A549 (cell line): Measurements from ENCODE around the gene FRMD3. TPM values are rescaled to one million over a fixed set of nuclear protein-coding genes. Genes with fewer than 3 reads are reported as not detected.

Experiments used
- ATAC-seq, 2 experiments: fragments of 200-7000 bp in 1 of 2; fragments of >200 bp in 1 of 2; cut with Nextera tagmentation in 1 of 2; cut with Tn5 transposase in 1 of 2; 3 replicates each; pipeline versions ENCODE4 v1.8.0 to v1.9.1; 2018 to 2020; ENCODE audit warnings: mild to moderate bottlenecking in 1 of 2, moderate library complexity in 1 of 2
- CTCF ChIA-PET: fragments of 300-600 bp; sonication (Branson Sonifier 250); formaldehyde crosslinking; extraction: SDS; loops from one replicate; lab custom pipeline; 2021; ENCODE audit warnings: antibody characterized with exemption, inconsistent platforms; lab: Yijun Ruan, JAX
- POLR2A ChIA-PET: fragments of 350-600 bp; formaldehyde crosslinking; extraction: SDS; loops from one replicate; lab custom pipeline; 2021; ENCODE audit warnings: antibody characterized with exemption, inconsistent platforms; lab: Yijun Ruan, JAX
- DNase-seq, 2 experiments: peaks; one replicate each; pipeline versions ENCODE4 v3.0.0 to v3.0.0-alpha.2; 2011 to 2016; ENCODE audit warnings: low read depth in 1 of 2, low spot score in 1 of 2
- FAIRE-seq: peaks from 2 replicates; lab custom pipeline; 2011; peaks lifted over from hg19 to GRCh38; lab: Jason Lieb, UNC
- H3K27ac ChIP-seq, 2 experiments: fragments of >200 bp; sonication (Bioruptor Twin); formaldehyde crosslinking; 3 replicates each; pipeline ENCODE4 v1.5.1; 2016 to 2017
- H3K4me1 ChIP-seq: fragments of >200 bp; sonication (Bioruptor Twin); formaldehyde crosslinking; 3 replicates; pipeline ENCODE4 v1.6.1; 2016
- H3K4me2 ChIP-seq: fragments of >200 bp; sonication (Bioruptor Twin); formaldehyde crosslinking; 3 replicates; pipeline ENCODE4 v1.6.1; 2016
- H3K4me3 ChIP-seq: fragments of >200 bp; sonication (Bioruptor Twin); formaldehyde crosslinking; 3 replicates; pipeline ENCODE4 v1.5.1; 2016
- H3K9me3 ChIP-seq: fragments of >200 bp; sonication (Bioruptor Twin); formaldehyde crosslinking; 3 replicates; pipeline ENCODE4 v1.6.1; 2016
- CBX8 ChIP-seq: fragments of 200-600 bp; sonication (generic); IDR thresholded peaks from 2 replicates; pipeline ENCODE4 v1.6.1; 2016
- CEBPB ChIP-seq, 2 experiments: fragments of >200 bp in 1 of 2; sonication (Bioruptor Twin) in 1 of 2; formaldehyde crosslinking in 1 of 2; IDR thresholded peaks; 2 replicates each; pipeline ENCODE4 v1.6.1; 2012 to 2016
- CHD2 ChIP-seq: fragments of 150-350 bp; IDR thresholded peaks from 2 replicates; pipeline ENCODE4 v1.6.1; 2014; ENCODE audit warnings: low read length; ENCODE audit not compliant: partially characterized antibody
- CHD4 ChIP-seq: fragments of 200-600 bp; sonication (generic); IDR thresholded peaks from 2 replicates; pipeline ENCODE4 v1.6.1; 2016; ENCODE audit warnings: antibody characterized with exemption, mild to moderate bottlenecking, borderline replicate concordance
- HDAC2 ChIP-seq: fragments of 200-600 bp; sonication (generic); IDR thresholded peaks from 2 replicates; pipeline ENCODE4 v1.6.1; 2016
- HES2 ChIP-seq: fragments of >200 bp; sonication (Bioruptor Twin); formaldehyde crosslinking; IDR thresholded peaks from 2 replicates; pipeline ENCODE4 v1.6.1; 2016
- HMGXB4 ChIP-seq: fragments of 250-450 bp; sonication (Bioruptor Pico); IDR thresholded peaks from 2 replicates; pipeline ENCODE4 v1.5.0; 2021; ENCODE audit warnings: mild to moderate bottlenecking, moderate library complexity, borderline replicate concordance
- HOXB13 ChIP-seq: fragments of 250-450 bp; sonication (Bioruptor Pico); IDR thresholded peaks from 2 replicates; pipeline ENCODE4 v1.5.0; 2020; ENCODE audit warnings: low read depth, mild to moderate bottlenecking, moderate library complexity
- KDM1A ChIP-seq: fragments of 200-600 bp; sonication (generic); IDR thresholded peaks from 2 replicates; pipeline ENCODE4 v1.6.1; 2016; ENCODE audit warnings: low read depth, mild to moderate bottlenecking
- KDM5A ChIP-seq: fragments of 200-600 bp; sonication (generic); IDR thresholded peaks from 2 replicates; pipeline ENCODE4 v1.6.1; 2016; ENCODE audit warnings: antibody characterized with exemption, mild to moderate bottlenecking
- MAZ ChIP-seq: fragments of 150-350 bp; IDR thresholded peaks from 2 replicates; pipeline ENCODE4 v1.6.1; 2014; ENCODE audit warnings: antibody characterized with exemption, low read depth, low read length, borderline replicate concordance
- NPAS2 ChIP-seq: fragments of 250-450 bp; sonication (Bioruptor Pico); IDR thresholded peaks from 2 replicates; pipeline ENCODE4 v1.8.0; 2022; ENCODE audit warnings: mild to moderate bottlenecking, moderate library complexity, borderline replicate concordance
- POLR2A ChIP-seq: IDR thresholded peaks from 2 replicates; pipeline ENCODE4 v1.6.1; 2012; ENCODE audit warnings: mild to moderate bottlenecking, low read length
- POLR2AphosphoS2 ChIP-seq: conservative IDR thresholded peaks from 2 replicates; pipeline ENCODE4 v1.6.1; 2012; ENCODE audit warnings: low read length, improper control_type of control experiment, inconsistent platforms
- RAD21 ChIP-seq, 2 experiments: fragments of >200 bp in 1 of 2; sonication (Bioruptor Twin) in 1 of 2; formaldehyde crosslinking in 1 of 2; IDR thresholded peaks in 1 of 2; conservative IDR thresholded peaks in 1 of 2; 2 replicates in 1 of 2; 3 replicates in 1 of 2; pipeline ENCODE4 v1.6.1; 2012 to 2018; ENCODE audit warnings: inconsistent platforms in 1 of 2
- RCOR1 ChIP-seq: fragments of 150-350 bp; IDR thresholded peaks from 2 replicates; pipeline ENCODE4 v1.6.1; 2014; ENCODE audit warnings: antibody characterized with exemption, low read length, low read depth
- RFX5 ChIP-seq: fragments of 450-650 bp; IDR thresholded peaks from 2 replicates; pipeline ENCODE4 v1.7.1; 2014; ENCODE audit warnings: antibody characterized with exemption, mild to moderate bottlenecking, moderate library complexity
- RNF2 ChIP-seq: fragments of 200-600 bp; sonication (generic); IDR thresholded peaks from 2 replicates; pipeline ENCODE4 v1.6.1; 2016; ENCODE audit warnings: low read depth, mild to moderate bottlenecking, antibody characterized with exemption, moderate library complexity, borderline replicate concordance
- TFCP2L1 ChIP-seq: fragments of 250-450 bp; sonication (Bioruptor Pico); IDR thresholded peaks from 2 replicates; pipeline ENCODE4 v1.5.0; 2021; ENCODE audit warnings: mild to moderate bottlenecking
- USF2 ChIP-seq: fragments of 450-650 bp; IDR thresholded peaks from 2 replicates; pipeline ENCODE4 v1.6.1; 2014; ENCODE audit warnings: antibody characterized with exemption
- ZFP36 ChIP-seq: fragments of 450-650 bp; IDR thresholded peaks from 2 replicates; pipeline ENCODE4 v1.6.1; 2014; ENCODE audit warnings: borderline replicate concordance; ENCODE audit not compliant: partially characterized antibody
- ZSCAN20 ChIP-seq: fragments of 250-450 bp; sonication (Bioruptor Pico); IDR thresholded peaks from 2 replicates; pipeline ENCODE4 v1.8.0; 2022; ENCODE audit warnings: mild to moderate bottlenecking, moderate library complexity
- WGBS: methylation state at CpG from one replicate; pipeline ENCODE4 v1.1.6; 2017; ENCODE audit errors: missing lambda C conversion rate; 5-methylcytosine and 5-hydroxymethylcytosine counted together
- polyA plus RNA-seq, 4 experiments: library from polyadenylated mRNA; depleted of rRNA in 3 of 4; stranded (reverse); fragments of >200 nt; fragmentation: RNase III in 1 of 4; extraction: RNeasy Plus Mini Kit Qiagen cat#74134 plus additional on column Dnase treatment in 1 of 4; gene quantifications; 2 replicates in 3 of 4; 3 replicates in 1 of 4; pipeline ENCODE4 v1.2.3, GENCODE V29; 2011 to 2017
- TF ChIP-seq, protein P1 (sequence below): IDR thresholded peaks from 2 replicates; pipeline ENCODE4 v1.6.1; 2012
- TF ChIP-seq, protein P2 (sequence below): IDR thresholded peaks from 2 replicates; pipeline ENCODE4 v1.6.1; 2012; ENCODE audit warnings: low read depth, borderline replicate concordance
- TF ChIP-seq, protein P3 (sequence below): fragments of >200 bp; sonication (Bioruptor Twin); formaldehyde crosslinking; IDR thresholded peaks from 3 replicates; pipeline ENCODE4 v1.5.1; 2016

Gene FRMD3
- polyA plus RNA-seq, 2 of the 4 experiments (the other 2 are of a cell fraction): 1.7 to 3.3 TPM

DNA sequence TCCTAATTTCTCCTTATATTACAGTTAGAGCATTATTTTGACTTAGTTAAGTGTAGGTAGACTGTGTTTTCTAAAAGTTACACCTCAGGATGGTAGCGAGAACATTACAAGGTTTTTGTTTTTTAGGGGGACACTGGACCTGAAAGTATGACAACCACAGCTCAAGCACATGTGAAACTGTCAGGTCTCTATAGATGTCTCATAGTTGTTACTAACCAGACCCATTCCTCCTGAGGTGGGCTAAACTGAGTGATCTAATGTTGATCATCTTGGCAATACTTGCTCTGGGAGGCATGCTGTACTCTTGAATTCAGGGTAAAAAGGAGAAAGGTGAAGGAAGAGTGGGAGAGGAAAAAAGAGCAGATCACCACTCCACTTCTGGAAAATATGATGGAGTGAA, 278.6 kb downstream of the FRMD3 start:
- CTCF ChIA-PET: no interaction called here
- 67% methylated on average over 1 of the region's 1 CpG for WGBS

DNA sequence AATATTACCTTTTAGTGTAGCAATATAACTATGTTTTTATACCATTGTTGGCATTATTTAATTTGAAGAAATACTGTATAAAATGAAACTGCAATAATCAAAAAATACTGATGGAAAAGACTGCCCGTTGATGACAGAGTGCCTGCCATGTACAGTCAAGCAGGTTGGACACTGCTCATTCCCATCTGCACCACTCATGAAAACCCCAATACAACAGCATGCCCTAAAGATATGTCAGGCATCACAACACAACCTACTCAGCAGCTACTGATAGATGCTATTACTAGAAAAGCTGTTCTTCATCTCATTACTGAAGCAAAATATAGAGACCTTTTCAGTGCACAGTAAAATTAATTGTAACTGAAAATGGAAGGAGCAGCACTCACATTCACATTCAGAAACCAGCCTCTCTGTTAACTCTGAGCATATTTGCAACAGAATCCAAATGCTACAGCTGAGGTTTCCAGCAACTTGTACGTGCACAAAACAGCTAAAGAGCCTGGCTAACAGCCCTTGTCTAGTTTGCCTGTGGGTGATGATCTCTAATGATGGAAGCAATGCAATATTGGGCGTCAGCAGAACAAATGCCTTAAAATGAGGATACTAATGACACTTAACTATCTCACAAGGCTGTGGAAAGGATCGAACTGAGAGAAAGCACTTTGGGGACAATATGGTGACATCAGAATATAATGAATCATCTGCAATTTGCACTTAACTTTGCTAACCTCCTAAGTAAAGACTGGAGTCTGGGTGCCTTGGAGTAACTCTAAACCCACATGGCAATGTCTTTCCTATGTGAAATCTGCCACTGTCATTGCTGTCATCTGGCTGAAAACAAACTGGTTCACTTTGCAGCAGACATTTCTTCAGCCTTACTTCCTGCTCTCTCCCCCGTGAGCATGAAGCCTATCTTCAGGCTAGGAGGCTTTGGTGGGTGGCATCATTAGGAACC, 280.0 kb downstream of the FRMD3 start:
- TF ChIP-seq CHD2 (no peak), USF2 (no peak)

More for the DNA sequence above, 278.6 kb downstream of the FRMD3 start:
- no peak for ATAC-seq
- FAIRE-seq: no peak
- Histone ChIP-seq H3K4me2 (no peak overlapping the region), H3K4me1 (no peaks in the 10 kb centered on the region), H3K27ac (no peak overlapping the region), H3K9me3 (no peaks in the 10 kb centered on the region), H3K4me3 (no peak overlapping the region)
- no peak for DNase-seq
- POLR2A ChIA-PET: no interaction called here
- TF ChIP-seq NPAS2 (CRISPR knock-in tag): no peak
- TF ChIP-seq POLR2AphosphoS2: no peak
- no peak for TF ChIP-seq RNF2
- no peak for TF ChIP-seq RFX5
- no peak for TF ChIP-seq KDM1A
- TF ChIP-seq CBX8: no peak
- TF ChIP-seq HES2: no peak
- TF ChIP-seq, protein P1, sequence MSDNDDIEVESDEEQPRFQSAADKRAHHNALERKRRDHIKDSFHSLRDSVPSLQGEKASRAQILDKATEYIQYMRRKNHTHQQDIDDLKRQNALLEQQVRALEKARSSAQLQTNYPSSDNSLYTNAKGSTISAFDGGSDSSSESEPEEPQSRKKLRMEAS: no peak
- TF ChIP-seq ZFP36: no peak
- TF ChIP-seq HOXB13 (CRISPR knock-in tag): no peak
- no peak for TF ChIP-seq CHD4
- no peak for TF ChIP-seq RAD21 (conservative IDR thresholded peaks at IDR 0.05 in 1 of 2, IDR thresholded peaks at IDR 0.05 in 1 of 2)
- TF ChIP-seq MAZ: no peak
- TF ChIP-seq USF2: no peak
- TF ChIP-seq TFCP2L1 (CRISPR knock-in tag): no peak
- TF ChIP-seq, protein P2, sequence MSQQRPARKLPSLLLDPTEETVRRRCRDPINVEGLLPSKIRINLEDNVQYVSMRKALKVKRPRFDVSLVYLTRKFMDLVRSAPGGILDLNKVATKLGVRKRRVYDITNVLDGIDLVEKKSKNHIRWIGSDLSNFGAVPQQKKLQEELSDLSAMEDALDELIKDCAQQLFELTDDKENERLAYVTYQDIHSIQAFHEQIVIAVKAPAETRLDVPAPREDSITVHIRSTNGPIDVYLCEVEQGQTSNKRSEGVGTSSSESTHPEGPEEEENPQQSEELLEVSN: no peak

DNA sequence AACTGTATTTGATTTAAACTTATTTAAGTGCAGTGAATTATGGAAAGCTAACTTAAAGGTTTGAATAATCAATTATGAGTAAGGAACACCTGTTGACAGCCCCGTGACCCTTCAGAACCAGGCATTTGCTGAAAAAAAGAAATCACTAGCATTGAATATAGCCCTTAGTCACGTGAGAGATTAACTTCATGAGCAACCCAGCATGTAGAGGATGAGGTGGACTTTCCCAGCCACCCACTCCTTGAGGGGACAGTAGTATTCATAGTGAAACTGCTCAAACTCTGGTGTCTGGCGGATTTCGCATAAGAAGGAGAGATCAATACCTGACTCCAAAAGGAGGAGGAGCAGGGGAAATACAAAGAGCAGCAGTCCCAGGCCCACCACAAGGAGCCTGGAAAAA, 290.5 kb downstream of the FRMD3 start:
- H3K4me1 ChIP-seq: no peaks in the 10 kb centered on the region
- FAIRE-seq: no peak
- H3K4me2 ChIP-seq: no peak overlapping the region
- no peak for DNase-seq
- ChIA-PET CTCF (no interaction called here), POLR2A (no interaction called here)
- no peak overlapping the region for H3K27ac ChIP-seq
- no peak for ATAC-seq
- no peak overlapping the region for H3K4me3 ChIP-seq
- 67% methylated on average over 4 of the region's 4 CpGs for WGBS
- H3K9me3 ChIP-seq: peaks cover 13% of the 10 kb centered on the region; the same call in 2 of the 3 replicates
- TF ChIP-seq HMGXB4 (CRISPR knock-in tag) (no peak), CEBPB (IDR thresholded peaks at IDR 0.05) (no peak), KDM5A (no peak), KDM1A (no peak), HES2 (no peak), ZSCAN20 (CRISPR knock-in tag) (no peak), ZFP36 (no peak), HDAC2 (no peak), CHD2 (no peak), RNF2 (no peak), RCOR1 (no peak), POLR2A (no peak), CBX8 (no peak)
- TF ChIP-seq, protein P3, sequence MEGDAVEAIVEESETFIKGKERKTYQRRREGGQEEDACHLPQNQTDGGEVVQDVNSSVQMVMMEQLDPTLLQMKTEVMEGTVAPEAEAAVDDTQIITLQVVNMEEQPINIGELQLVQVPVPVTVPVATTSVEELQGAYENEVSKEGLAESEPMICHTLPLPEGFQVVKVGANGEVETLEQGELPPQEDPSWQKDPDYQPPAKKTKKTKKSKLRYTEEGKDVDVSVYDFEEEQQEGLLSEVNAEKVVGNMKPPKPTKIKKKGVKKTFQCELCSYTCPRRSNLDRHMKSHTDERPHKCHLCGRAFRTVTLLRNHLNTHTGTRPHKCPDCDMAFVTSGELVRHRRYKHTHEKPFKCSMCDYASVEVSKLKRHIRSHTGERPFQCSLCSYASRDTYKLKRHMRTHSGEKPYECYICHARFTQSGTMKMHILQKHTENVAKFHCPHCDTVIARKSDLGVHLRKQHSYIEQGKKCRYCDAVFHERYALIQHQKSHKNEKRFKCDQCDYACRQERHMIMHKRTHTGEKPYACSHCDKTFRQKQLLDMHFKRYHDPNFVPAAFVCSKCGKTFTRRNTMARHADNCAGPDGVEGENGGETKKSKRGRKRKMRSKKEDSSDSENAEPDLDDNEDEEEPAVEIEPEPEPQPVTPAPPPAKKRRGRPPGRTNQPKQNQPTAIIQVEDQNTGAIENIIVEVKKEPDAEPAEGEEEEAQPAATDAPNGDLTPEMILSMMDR: no peak

More for the DNA sequence above, 280.0 kb downstream of the FRMD3 start:
- H3K4me3 ChIP-seq: no peak overlapping the region
- no peak for FAIRE-seq
- no peaks in the 10 kb centered on the region for H3K4me1 ChIP-seq
- H3K9me3 ChIP-seq: no peaks in the 10 kb centered on the region
- no peak overlapping the region for H3K4me2 ChIP-seq
- no peak overlapping the region for H3K27ac ChIP-seq
- WGBS: 17% methylated on average over 5 of the region's 5 CpGs
- no peak for ATAC-seq
- no peak for DNase-seq
- ChIA-PET POLR2A (no interaction called here), CTCF (no interaction called here)
